CD4-positive, alpha-beta T cell (primary cell): ENCODE results near the gene CNTROB. TPM values are rescaled to one million over a fixed set of nuclear protein-coding genes. Genes with fewer than 3 reads are reported as not detected.

Experiments
- ATAC-seq: fragments of 200-7000 bp; cut with Tn5 transposase; one replicate; pipeline ENCODE4 v1.10.0; 2022; ENCODE audit warnings: mild to moderate bottlenecking; ENCODE audit not compliant: poor library complexity
- CTCF ChIA-PET: fragments of 350-600 bp; sonication (Branson Sonifier 250); formaldehyde crosslinking; loops from one replicate; lab custom pipeline; 2021; ENCODE audit warnings: antibody characterized with exemption, inconsistent platforms; lab: Charles Lee
- POLR2A ChIA-PET: fragments of 350-600 bp; sonication (Branson Sonifier 250); formaldehyde crosslinking; loops from one replicate; lab custom pipeline; 2021; ENCODE audit warnings: antibody characterized with exemption, inconsistent platforms; lab: Charles Lee
- DNase-seq, 14 experiments: peaks; one replicate each; pipeline ENCODE4 v3.0.0-alpha.2; 2013 to 2020; ENCODE audit warnings: mixed read lengths in 2 of 14
- H3K27ac ChIP-seq, 2 donors: one replicate each; pipeline versions ENCODE4 v1.5.1 to v1.7.0; 2013; ENCODE audit warnings: low read length in 2 of 2, low read depth in 1 of 2, mild to moderate bottlenecking in 1 of 2
- H3K27me3 ChIP-seq, 2 experiments: 1 replicate in 1 of 2; 2 replicates in 1 of 2; pipeline versions ENCODE4 v1.6.1 to v1.7.0; 2013; ENCODE audit warnings: low read length in 2 of 2, control low read depth in 1 of 2, mild to moderate bottlenecking in 1 of 2, moderate library complexity in 1 of 2; ENCODE audit not compliant: insufficient read depth in 2 of 2, control insufficient read depth in 1 of 2
- H3K36me3 ChIP-seq: one replicate; pipeline ENCODE4 v1.6.1; 2013; ENCODE audit warnings: low read length, control low read depth; ENCODE audit not compliant: insufficient read depth
- H3K4me1 ChIP-seq: one replicate; pipeline ENCODE4 v1.6.1; 2013; ENCODE audit warnings: low read length, control low read depth; ENCODE audit not compliant: insufficient read depth
- H3K4me3 ChIP-seq: one replicate; pipeline ENCODE4 v1.5.1; 2013; ENCODE audit warnings: mild to moderate bottlenecking, low read length, moderate library complexity
- H3K9me3 ChIP-seq, 2 experiments: 1 replicate in 1 of 2; 2 replicates in 1 of 2; pipeline versions ENCODE4 v1.6.1 to v1.7.0; 2013; ENCODE audit warnings: low read length in 2 of 2, mild to moderate bottlenecking in 2 of 2, control low read depth in 1 of 2, moderate library complexity in 1 of 2; ENCODE audit not compliant: control insufficient read depth in 1 of 2, insufficient read depth in 1 of 2
- H3K27ac Mint-ChIP-seq: one replicate; pipeline ENCODE4 v1.8.0; 2020; ENCODE audit warnings: mixed read lengths
- H3K27me3 Mint-ChIP-seq: one replicate; pipeline ENCODE4 v1.8.0; 2021; ENCODE audit warnings: mixed read lengths
- H3K36me3 Mint-ChIP-seq: one replicate; pipeline ENCODE4 v1.8.0; 2021; ENCODE audit warnings: low read depth, mixed read lengths
- H3K4me1 Mint-ChIP-seq: one replicate; pipeline ENCODE4 v1.8.0; 2021; ENCODE audit warnings: low read depth, mixed read lengths
- H3K4me3 Mint-ChIP-seq: one replicate; pipeline ENCODE4 v1.8.0; 2020; ENCODE audit warnings: mild to moderate bottlenecking, mixed read lengths
- H3K9me3 Mint-ChIP-seq: one replicate; pipeline ENCODE4 v1.8.0; 2020; ENCODE audit warnings: mixed read lengths
- CTCF ChIP-seq: fragments of 200-600 bp; IDR thresholded peaks from one replicate; pipeline ENCODE4 v1.8.0; 2022; ENCODE audit warnings: antibody characterized with exemption, mild to moderate bottlenecking
- intact Hi-C, 2 experiments: fragments of 100-400 bp; cut with DNase I in 1 of 2; cut with micrococcal nuclease in 1 of 2; formaldehyde crosslinking; loops; one replicate each; pipeline versions ENCODE4 v1.15.1 to v1.9.0; 2023 to 2025; cut with DNase I, micrococcal nuclease
- total RNA-seq, 174 experiments: library from RNA in 2 of 174; stranded (reverse) in 2 of 174; gene quantifications; one replicate each; pipeline ENCODE4 v1.2.3 and lab custom pipeline; 2021 to 2026

Gene CNTROB
- total RNA-seq, 2 experiments from 2014 or later: 20.6 to 21.9 TPM

- POLR2A ChIA-PET: interaction anchor here (0.6 to 0.7 kb wide), 2 partner anchors 28 to 29 kb away, joined by 3 read pairs; partner anchors contain the start of gene RNF227
- Mint-ChIP-seq H3K9me3 (no peaks in the 10 kb centered on the region), H3K27ac (no peak within 1 kb of the TSS), H3K4me1 (peaks cover 6% of the 10 kb centered on the region), H3K4me3 (no peak within 1 kb of the TSS), H3K36me3 (peaks cover 9% of the 10 kb centered on the region), H3K27me3 (no peaks in the 10 kb centered on the region)
- peaks cover 44% of the 10 kb centered on the region for H3K4me1 ChIP-seq
- ATAC-seq (peak; percentile 19), DNase-seq (peak in 13 of 14 experiments; percentile 18 to 68 (median 34))
- TF ChIP-seq CTCF: no peak
- peak within 1 kb of the TSS; percentile 98 for H3K4me3 ChIP-seq
- H3K27me3 ChIP-seq: no peaks in the 10 kb centered on the region
- peaks cover 37% of the 10 kb centered on the region for H3K36me3 ChIP-seq
- intact Hi-C loops: loop anchor here (2.0 to 5.0 kb wide), 3 partner anchors 24 to 44 kb away; partner anchors contain the start of genes CNTROB (in 1 of the 2) and TRAPPC1 (in 1 of the 2)
- CTCF ChIA-PET: interaction anchor here (0.6 kb wide), 1 partner anchor 13 kb away, joined by 4 read pairs; no protein-coding TSS in a partner anchor
- H3K27ac ChIP-seq: peak within 1 kb of the TSS; percentile 75 to 96
- no peaks in the 10 kb centered on the region for H3K9me3 ChIP-seq
These were observed 43.7 kb upstream of the CNTROB start, which contains the start of gene CHD3 for GRCh38 chr17:7888184-7888920. CHD3 (plus strand) TSS chr17:7888789; CDS start chr17:7889001, 212 bp downstream.

GRCh38 chr17:7889166-7889955 lies 42.6 kb upstream of the CNTROB start:
- peaks cover 15% of the 10 kb centered on the region for H3K36me3 Mint-ChIP-seq
- H3K9me3 Mint-ChIP-seq: no peaks in the 10 kb centered on the region
- H3K4me3 Mint-ChIP-seq: no peak overlapping the region
- no peak overlapping the region for H3K4me3 ChIP-seq
- H3K27ac Mint-ChIP-seq: no peak overlapping the region
- peaks cover 6% of the 10 kb centered on the region for H3K4me1 Mint-ChIP-seq
- peak overlapping the region; percentile 54 to 75 for H3K27ac ChIP-seq
- POLR2A ChIA-PET: interaction anchor here (0.7 kb wide), 1 partner anchor 27 kb away, joined by 3 read pairs; the partner anchor contains the start of gene RNF227
- intact Hi-C loops: loop anchor here (2.0 to 5.0 kb wide), 3 partner anchors 23 to 43 kb away; partner anchors contain the start of genes CNTROB (in 1 of the 2) and TRAPPC1 (in 1 of the 2)
- ATAC-seq (no peak), DNase-seq (peak in 10 of 14 experiments; percentile 13 to 73 (median 41))
- H3K4me1 ChIP-seq: peaks cover 43% of the 10 kb centered on the region
- TF ChIP-seq CTCF: peak; percentile 12
- peaks cover 48% of the 10 kb centered on the region for H3K36me3 ChIP-seq
- no peaks in the 10 kb centered on the region for H3K27me3 Mint-ChIP-seq
- no peaks in the 10 kb centered on the region for H3K9me3 ChIP-seq
- H3K27me3 ChIP-seq: no peaks in the 10 kb centered on the region
- CTCF ChIA-PET: interaction anchor here (0.6 kb wide), 1 partner anchor 27 kb away, joined by 3 read pairs; no protein-coding TSS in a partner anchor

GRCh38 chr17:7893187-7893880 lies 38.7 kb upstream of the CNTROB start:
- no peaks in the 10 kb centered on the region for H3K27me3 Mint-ChIP-seq
- CTCF ChIA-PET: no interaction called here
- no peak overlapping the region for H3K27ac Mint-ChIP-seq
- Histone ChIP-seq H3K27me3 (no peaks in the 10 kb centered on the region), H3K36me3 (peaks cover 85% of the 10 kb centered on the region), H3K27ac (no peak overlapping the region), H3K9me3 (no peaks in the 10 kb centered on the region), H3K4me3 (no peak overlapping the region), H3K4me1 (peaks cover 20% of the 10 kb centered on the region)
- no peak overlapping the region for H3K4me3 Mint-ChIP-seq
- ATAC-seq (no peak), DNase-seq (no peak)
- intact Hi-C loops: loop anchor here in 1 of 2 experiments (5.0 kb wide), 1 partner anchor 71 kb away; no protein-coding TSS in a partner anchor
- peaks cover 54% of the 10 kb centered on the region for H3K36me3 Mint-ChIP-seq
- H3K4me1 Mint-ChIP-seq: peaks cover 12% of the 10 kb centered on the region
- no peaks in the 10 kb centered on the region for H3K9me3 Mint-ChIP-seq
- no peak for TF ChIP-seq CTCF
- POLR2A ChIA-PET: interaction anchor here (1.4 kb wide), 1 partner anchor 97 kb away, joined by 3 read pairs; no protein-coding TSS in a partner anchor
